H1 (cell line): ENCODE data around the gene P4HB. TPM values are rescaled to one million over a fixed set of nuclear protein-coding genes. Genes with fewer than 3 reads are reported as not detected.

Experiments used
- CTCF ChIA-PET: fragments of 300-600 bp; sonication (Branson Sonifier 250); formaldehyde crosslinking; loops from one replicate; lab custom pipeline; 2021; ENCODE audit not compliant: partially characterized antibody; lab: Charles Lee
- POLR2A ChIA-PET: fragments of 300-600 bp; sonication (Branson Sonifier 250); formaldehyde crosslinking; loops from one replicate; lab custom pipeline; 2021; ENCODE audit warnings: inconsistent platforms; ENCODE audit not compliant: partially characterized antibody; lab: Charles Lee
- DNase-seq, 2 experiments: peaks; one replicate each; pipeline versions ENCODE4 v3.0.0 to v3.0.0-alpha.2; 2010 to 2022; ENCODE audit warnings: low spot score in 2 of 2, low read depth in 1 of 2, mixed read lengths in 1 of 2
- FAIRE-seq: peaks from 2 replicates; lab custom pipeline; 2011; peaks lifted over from hg19 to GRCh38; lab: Jason Lieb, UNC
- H2AFZ ChIP-seq: 2 replicates; pipeline ENCODE4 v1.8.1; 2012; ENCODE audit warnings: low read length, inconsistent platforms
- H2AK5ac ChIP-seq: 2 replicates; pipeline ENCODE4 v1.6.1; 2013; ENCODE audit warnings: low read depth, low read length
- H2BK120ac ChIP-seq: replicated peaks from 2 replicates; pipeline ENCODE3; 2013; ENCODE audit warnings: low read depth, low read length, inconsistent platforms
- H2BK12ac ChIP-seq: 2 replicates; pipeline ENCODE4 v1.6.1; 2013; ENCODE audit warnings: low read depth, low read length
- H2BK15ac ChIP-seq: 2 replicates; pipeline ENCODE4 v1.6.1; 2013; ENCODE audit warnings: low read length
- H2BK20ac ChIP-seq: 2 replicates; pipeline ENCODE4 v1.6.1; 2013; ENCODE audit warnings: low read length
- H2BK5ac ChIP-seq: 2 replicates; pipeline ENCODE4 v1.6.1; 2013; ENCODE audit warnings: low read depth, low read length
- H3K14ac ChIP-seq: 2 replicates; pipeline ENCODE4 v1.6.1; 2013; ENCODE audit warnings: inconsistent platforms; ENCODE audit not compliant: insufficient read length
- H3K18ac ChIP-seq: 2 replicates; pipeline ENCODE4 v1.6.1; 2013; ENCODE audit warnings: low read length; ENCODE audit errors: extremely low read depth
- H3K23ac ChIP-seq: 2 replicates; pipeline ENCODE4 v1.6.1; 2013; ENCODE audit warnings: inconsistent platforms; ENCODE audit not compliant: insufficient read length
- H3K23me2 ChIP-seq: 2 replicates; pipeline ENCODE4 v1.6.1; 2013; ENCODE audit warnings: low read depth, low read length
- H3K27ac ChIP-seq: 2 replicates; pipeline ENCODE4 v1.6.1; 2011; ENCODE audit warnings: low read depth, low read length, inconsistent platforms
- H3K27me3 ChIP-seq, 4 experiments: replicated peaks in 1 of 4; 1 replicate in 1 of 4; 2 replicates in 3 of 4; pipeline versions ENCODE4 v1.6.1 to v1.8.1; 2011 to 2013; ENCODE audit warnings: low read length in 3 of 4, mild to moderate bottlenecking in 3 of 4, inconsistent platforms in 2 of 4, mixed read lengths in 2 of 4, moderate library complexity in 1 of 4; ENCODE audit not compliant: control insufficient read depth in 3 of 4, insufficient read depth in 3 of 4; ENCODE audit errors: extremely low read depth in 1 of 4
- H3K36me3 ChIP-seq, 4 experiments: 2 replicates each; pipeline versions ENCODE4 v1.6.1 to v1.8.1; 2011 to 2013; ENCODE audit warnings: mild to moderate bottlenecking in 4 of 4, low read length in 3 of 4, moderate library complexity in 2 of 4, control low read depth in 1 of 4, inconsistent platforms in 1 of 4; ENCODE audit not compliant: insufficient read depth in 4 of 4, control insufficient read depth in 2 of 4
- H3K4ac ChIP-seq: replicated peaks from 2 replicates; pipeline ENCODE3; 2013; ENCODE audit warnings: low read length, low read depth, mixed read lengths, inconsistent platforms; ENCODE audit not compliant: insufficient read length
- H3K4me1 ChIP-seq, 4 experiments: replicated peaks in 1 of 4; 1 replicate in 1 of 4; 2 replicates in 3 of 4; pipeline versions ENCODE4 v1.6.1 to v1.8.1; 2011 to 2013; ENCODE audit warnings: low read length in 3 of 4, inconsistent platforms in 2 of 4, mixed read lengths in 1 of 4; ENCODE audit not compliant: insufficient read depth in 4 of 4, control insufficient read depth in 3 of 4
- H3K4me2 ChIP-seq, 2 experiments: 2 replicates each; pipeline versions ENCODE4 v1.6.1 to v1.8.1; 2011 to 2013; ENCODE audit warnings: low read depth in 2 of 2, low read length in 2 of 2, control low read depth in 1 of 2, inconsistent platforms in 1 of 2, mild to moderate bottlenecking in 1 of 2; ENCODE audit not compliant: insufficient read depth in 1 of 2
- H3K4me3 ChIP-seq, 4 experiments: fragments of 200-600, 300-600 bp in 1 of 4; sonication (generic), shearing (Covaris generic), sonication (Bioruptor Twin) in 1 of 4; 2 replicates each; pipeline versions ENCODE4 v1.5.1 to v1.8.1; 2011 to 2016; ENCODE audit warnings: low read length in 4 of 4, low read depth in 3 of 4, control low read depth in 2 of 4, inconsistent platforms in 2 of 4, mild to moderate bottlenecking in 2 of 4, mixed read lengths in 1 of 4, moderate library complexity in 1 of 4; ENCODE audit not compliant: insufficient read depth in 2 of 4; ENCODE audit errors: extremely low read depth in 1 of 4
- H3K56ac ChIP-seq: replicated peaks from 2 replicates; pipeline ENCODE3; 2013; ENCODE audit warnings: low read depth, mild to moderate bottlenecking, mixed read lengths, low read length, inconsistent platforms; ENCODE audit not compliant: insufficient read length
- H3K79me1 ChIP-seq: 2 replicates; pipeline ENCODE4 v1.6.1; 2013; ENCODE audit warnings: low read depth, low read length, control low read depth
- H3K79me2 ChIP-seq, 2 experiments: 2 replicates each; pipeline versions ENCODE4 v1.6.1 to v1.8.1; 2012 to 2013; ENCODE audit warnings: low read length in 2 of 2, mild to moderate bottlenecking in 2 of 2, inconsistent platforms in 1 of 2; ENCODE audit not compliant: insufficient read depth in 2 of 2, control insufficient read depth in 1 of 2
- H3K9ac ChIP-seq, 4 experiments: replicated peaks in 1 of 4; 1 replicate in 1 of 4; 2 replicates in 3 of 4; pipeline versions ENCODE4 v1.6.1 to v1.8.1; 2011 to 2013; ENCODE audit warnings: low read depth in 3 of 4, low read length in 3 of 4, control low read depth in 2 of 4, mild to moderate bottlenecking in 2 of 4, moderate library complexity in 2 of 4, inconsistent platforms in 1 of 4; ENCODE audit errors: extremely low read depth in 1 of 4
- H3K9me3 ChIP-seq, 2 experiments: 2 replicates each; pipeline versions ENCODE4 v1.6.1 to v1.8.1; 2012 to 2013; ENCODE audit warnings: mild to moderate bottlenecking in 2 of 2, moderate library complexity in 2 of 2, control low read depth in 1 of 2, inconsistent platforms in 1 of 2, low read depth in 1 of 2, low read length in 1 of 2, mixed read lengths in 1 of 2; ENCODE audit not compliant: insufficient read depth in 2 of 2
- H4K20me1 ChIP-seq, 2 experiments: replicated peaks in 1 of 2; 2 replicates each; pipeline versions ENCODE3 to v1.8.1; 2011 to 2013; ENCODE audit warnings: inconsistent platforms in 2 of 2, low read length in 2 of 2, mild to moderate bottlenecking in 1 of 2; ENCODE audit not compliant: insufficient read depth in 2 of 2, control insufficient read depth in 1 of 2
- H4K5ac ChIP-seq: 2 replicates; pipeline ENCODE4 v1.6.1; 2013; ENCODE audit warnings: low read length, low read depth, mixed read lengths, inconsistent platforms; ENCODE audit not compliant: insufficient read length
- H4K8ac ChIP-seq: 2 replicates; pipeline ENCODE4 v1.8.0; 2013; ENCODE audit warnings: mild to moderate bottlenecking, moderate library complexity, low read length, inconsistent platforms; ENCODE audit not compliant: insufficient read depth; ENCODE audit errors: extremely low read depth
- H4K91ac ChIP-seq: replicated peaks from 2 replicates; pipeline ENCODE3; 2013; ENCODE audit warnings: low read length, mixed read lengths, inconsistent platforms; ENCODE audit not compliant: insufficient read length
- CBX5 ChIP-seq: fragments of 300-800, 300-1000 bp; sonication (generic); IDR thresholded peaks from 2 replicates; pipeline ENCODE4 v1.7.1; 2016; ENCODE audit warnings: antibody characterized with exemption, low read length, low read depth
- CBX8 ChIP-seq: fragments of 300-800, 300-1000 bp; sonication (generic); IDR thresholded peaks from 2 replicates; pipeline ENCODE4 v1.7.1; 2016; ENCODE audit warnings: low read depth, low read length, borderline replicate concordance
- GABPA ChIP-seq: IDR thresholded peaks from 2 replicates; pipeline ENCODE4 v1.6.1; 2011; ENCODE audit warnings: mild to moderate bottlenecking, low read length, moderate library complexity, borderline replicate concordance; ENCODE audit not compliant: insufficient read depth
- HDAC2 ChIP-seq, 2 experiments: fragments of 300-600 bp in 1 of 2; sonication (generic) in 1 of 2; IDR thresholded peaks; 2 replicates each; pipeline ENCODE4 v1.6.1; 2011 to 2012; ENCODE audit warnings: low read depth in 2 of 2, low read length in 2 of 2, mild to moderate bottlenecking in 2 of 2, moderate library complexity in 2 of 2, borderline replicate concordance in 1 of 2, inconsistent platforms in 1 of 2
- NANOG ChIP-seq: IDR thresholded peaks from 2 replicates; pipeline ENCODE4 v1.6.1; 2011; ENCODE audit warnings: low read length, low read depth, mild to moderate bottlenecking, inconsistent platforms; ENCODE audit not compliant: insufficient read depth, poor library complexity, severe bottlenecking
- POLR2AphosphoS5 ChIP-seq: IDR thresholded peaks from 2 replicates; pipeline ENCODE4 v1.6.1; 2011; ENCODE audit warnings: low read depth, low read length
- POU5F1 ChIP-seq: IDR thresholded peaks from 2 replicates; pipeline ENCODE4 v1.6.1; 2011; ENCODE audit warnings: low read depth, mild to moderate bottlenecking, low read length, moderate library complexity
- RAD21 ChIP-seq, 2 experiments: IDR thresholded peaks in 1 of 2; conservative IDR thresholded peaks in 1 of 2; 2 replicates each; pipeline ENCODE4 v1.6.1; 2011; ENCODE audit warnings: low read depth in 2 of 2, low read length in 2 of 2, improper control_type of control experiment in 1 of 2, inconsistent platforms in 1 of 2, mild to moderate bottlenecking in 1 of 2, moderate library complexity in 1 of 2
- SIX5 ChIP-seq: IDR thresholded peaks from 2 replicates; pipeline ENCODE4 v1.6.1; 2011; ENCODE audit warnings: mild to moderate bottlenecking, low read depth, low read length
- TAF7 ChIP-seq: optimal IDR thresholded peaks from 2 replicates; pipeline ENCODE3; 2011; ENCODE audit warnings: low read depth, mild to moderate bottlenecking, inconsistent platforms, low read length, moderate library complexity, borderline replicate concordance
- TEAD4 ChIP-seq: IDR thresholded peaks from 2 replicates; pipeline ENCODE4 v1.6.1; 2012; ENCODE audit warnings: low read depth, low read length, inconsistent platforms, mixed read lengths
- WGBS, 2 experiments: shearing (Covaris generic) in 1 of 2; methylation state at CpG; one replicate each; pipeline versions ENCODE4 v1.1.6 to v1.1.7; 2013 to 2015; ENCODE audit warnings: low lambda C conversion rate in 2 of 2, mixed read lengths in 2 of 2, inconsistent platforms in 1 of 2, low coverage in 1 of 2, missing lambda C conversion rate in 1 of 2; ENCODE audit not compliant: insufficient replicate concordance in 2 of 2, insufficient coverage in 1 of 2, insufficient read length in 1 of 2; ENCODE audit errors: extremely low coverage in 1 of 2, missing lambda C conversion rate in 1 of 2; 5-methylcytosine and 5-hydroxymethylcytosine counted together
- polyA plus RNA-seq, 7 experiments: library from polyadenylated mRNA; depleted of rRNA in 3 of 7; stranded (reverse) in 5 of 7; unstranded in 2 of 7; fragments of >200 nt in 5 of 7; fragments of 200-250 nt in 2 of 7; gene quantifications; 1 replicate in 5 of 7; 2 replicates in 1 of 7; 4 replicates in 1 of 7; pipeline versions ENCODE4 v1.2.1 to v1.2.3, GENCODE V29; 2011 to 2013; ENCODE audit warnings: missing spikeins in 2 of 7, mixed read lengths in 2 of 7
- total RNA-seq: library from RNA; stranded (reverse); fragmentation: NEBNext Ultra II Directional; extraction: Animal tissue kit (Norgen Biotek cat#: 25700); gene quantifications from 2 replicates; pipeline ENCODE4 v1.2.1, GENCODE V29; 2021

The P4HB gene
- total and polyA plus RNA-seq, 2 of the 8 experiments (the other 6 are each of a cell fraction or from before 2014, with no cell fraction given) = 41.4 to 379 TPM

DNA sequence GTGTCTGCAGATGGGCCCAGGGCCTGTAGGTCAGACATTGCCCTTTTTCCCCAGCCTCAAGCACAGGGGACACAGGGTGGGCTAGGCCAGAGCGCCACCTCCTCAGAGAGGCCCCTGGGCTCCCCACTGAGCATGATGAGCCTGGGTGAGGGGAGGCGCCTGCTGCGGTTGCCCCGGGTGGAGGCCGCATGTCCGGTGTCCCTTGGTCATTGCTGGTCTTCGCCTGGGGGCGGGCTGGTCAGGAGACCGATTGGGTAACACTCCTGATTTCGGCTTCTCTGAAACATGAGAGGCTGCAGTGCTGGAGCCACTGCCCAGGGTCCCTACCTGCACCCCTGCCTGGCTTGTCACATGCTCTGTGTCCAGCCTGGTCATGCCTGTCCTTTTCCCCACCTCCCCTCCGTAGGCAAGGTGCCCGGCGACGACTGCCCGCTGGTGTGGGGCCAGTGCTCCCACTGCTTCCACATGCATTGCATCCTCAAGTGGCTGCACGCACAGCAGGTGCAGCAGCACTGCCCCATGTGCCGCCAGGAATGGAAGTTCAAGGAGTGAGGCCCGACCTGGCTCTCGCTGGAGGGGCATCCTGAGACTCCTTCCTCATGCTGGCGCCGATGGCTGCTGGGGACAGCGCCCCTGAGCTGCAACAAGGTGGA, 39.3 kb upstream of the P4HB start:
- ChIA-PET POLR2A (interaction anchor here (1.0 to 2.1 kb wide), 2 partner anchors 11 to 24 kb away, joined by 3 to 13 read pairs; partner anchors contain the start of gene PCYT2), CTCF (interaction anchor here (0.8 kb wide), 1 partner anchor 29 kb away, joined by 3 read pairs; no protein-coding TSS in a partner anchor)
- Histone ChIP-seq H2BK5ac (no peak overlapping the region), H3K14ac (no peak overlapping the region), H4K91ac (no peak overlapping the region), H3K27me3 (peaks cover 0 to 22% (median 14%) of the 10 kb centered on the region in 4 experiments; a peak in 5 of 7 replicates), H4K8ac (no peak overlapping the region), H3K36me3 (peaks cover 3 to 22% (median 14%) of the 10 kb centered on the region in 4 experiments; a peak in 7 of 8 replicates), H3K9me3 (no peaks in the 10 kb centered on the region), H3K4me2 (no peak overlapping the region), H2BK20ac (no peak overlapping the region), H2BK15ac (no peak overlapping the region), H3K79me2 (no peaks in the 10 kb centered on the region), H3K27ac (no peak overlapping the region), H3K4me1 (peaks cover 0 to 8% (median 2%) of the 10 kb centered on the region in 4 experiments; a peak in 3 of 7 replicates), H2BK12ac (no peak overlapping the region), H4K5ac (no peak overlapping the region), H3K4me3 (no peak overlapping the region), H3K23ac (no peak overlapping the region), H3K4ac (no peak overlapping the region), H3K56ac (no peak overlapping the region), H2AK5ac (no peak overlapping the region), H3K9ac (no peak overlapping the region), H2BK120ac (no peak overlapping the region), H3K18ac (no peak overlapping the region), H3K23me2 (peaks cover 6% of the 10 kb centered on the region; the same call in 1 of the 2 replicates), H2AFZ (no peak overlapping the region), H3K79me1 (peaks cover 3% of the 10 kb centered on the region; the same call in 1 of the 2 replicates), H4K20me1 (peaks cover 2 to 11% of the 10 kb centered on the region in 2 experiments)
- FAIRE-seq (no peak), DNase-seq (no peak)
- 95% methylated on average over 22 of the region's 22 CpGs; no CpG with 5 or more reads in 1 of the 2 experiments for WGBS, 2 experiments
- no peak for TF ChIP-seq NANOG
- no peak for TF ChIP-seq RAD21 (IDR thresholded peaks at IDR 0.05 in 1 of 2, conservative IDR thresholded peaks at IDR 0.05 in 1 of 2; ENCODE audit: low read depth in 2 of 2, low read length in 2 of 2)
- no peak for TF ChIP-seq SIX5
- TF ChIP-seq HDAC2 (IDR thresholded peaks at IDR 0.05; ENCODE audit: borderline replicate concordance in 1 of 2, low read depth in 2 of 2, low read length in 2 of 2) = no peak
- TF ChIP-seq CBX5 = no peak
- TF ChIP-seq POU5F1 = no peak
- no peak for TF ChIP-seq POLR2AphosphoS5
- TF ChIP-seq CBX8 = no peak
- no peak for TF ChIP-seq TEAD4
- TF ChIP-seq TAF7 = no peak
- TF ChIP-seq GABPA = no peak
